Measurements from ENCODE around the gene COG5.

Gene COG5

DNA sequence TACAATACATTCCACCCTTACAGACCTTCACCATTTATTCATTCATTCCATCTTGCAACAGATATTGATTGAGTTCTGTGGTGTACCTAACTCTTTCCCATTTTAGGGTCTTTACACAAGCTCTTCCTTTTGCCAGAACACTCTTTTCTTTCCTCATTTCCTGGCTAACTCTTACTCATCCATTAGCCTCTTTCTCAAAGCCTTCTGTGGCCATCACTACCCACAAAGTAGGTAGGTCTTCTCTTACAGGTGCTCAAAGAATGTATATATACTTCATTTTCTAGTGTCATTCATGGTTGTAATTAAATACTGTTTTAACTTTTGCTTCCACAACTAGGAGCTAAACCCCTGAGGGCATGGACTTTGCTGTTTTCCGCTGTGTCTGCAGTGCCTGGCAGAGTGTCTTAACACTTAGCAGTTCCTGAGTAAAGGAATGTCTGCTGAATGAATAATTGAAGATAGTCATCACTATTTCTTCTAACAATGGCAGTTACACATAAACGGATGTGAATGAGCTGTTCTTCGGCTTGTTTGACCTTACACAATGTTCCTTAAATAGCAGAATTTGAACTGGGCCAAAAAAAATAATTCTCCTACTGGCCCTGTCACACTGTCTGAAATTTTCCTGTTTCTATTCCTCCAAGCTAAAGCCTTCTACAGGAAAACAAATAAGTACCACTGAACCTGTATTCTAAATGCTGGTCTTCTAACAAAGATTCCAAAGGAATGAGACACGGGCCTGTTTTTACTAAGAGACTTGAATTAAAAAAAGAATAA lies 31.4 kb upstream of the COG5 start:
- DNase-seq (ENCODE audit: low spot score) = no peak
- TF ChIP-seq, protein P1, sequence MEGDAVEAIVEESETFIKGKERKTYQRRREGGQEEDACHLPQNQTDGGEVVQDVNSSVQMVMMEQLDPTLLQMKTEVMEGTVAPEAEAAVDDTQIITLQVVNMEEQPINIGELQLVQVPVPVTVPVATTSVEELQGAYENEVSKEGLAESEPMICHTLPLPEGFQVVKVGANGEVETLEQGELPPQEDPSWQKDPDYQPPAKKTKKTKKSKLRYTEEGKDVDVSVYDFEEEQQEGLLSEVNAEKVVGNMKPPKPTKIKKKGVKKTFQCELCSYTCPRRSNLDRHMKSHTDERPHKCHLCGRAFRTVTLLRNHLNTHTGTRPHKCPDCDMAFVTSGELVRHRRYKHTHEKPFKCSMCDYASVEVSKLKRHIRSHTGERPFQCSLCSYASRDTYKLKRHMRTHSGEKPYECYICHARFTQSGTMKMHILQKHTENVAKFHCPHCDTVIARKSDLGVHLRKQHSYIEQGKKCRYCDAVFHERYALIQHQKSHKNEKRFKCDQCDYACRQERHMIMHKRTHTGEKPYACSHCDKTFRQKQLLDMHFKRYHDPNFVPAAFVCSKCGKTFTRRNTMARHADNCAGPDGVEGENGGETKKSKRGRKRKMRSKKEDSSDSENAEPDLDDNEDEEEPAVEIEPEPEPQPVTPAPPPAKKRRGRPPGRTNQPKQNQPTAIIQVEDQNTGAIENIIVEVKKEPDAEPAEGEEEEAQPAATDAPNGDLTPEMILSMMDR (IDR thresholded peaks at IDR 0.05; ENCODE audit: extremely low read depth, insufficient read depth, missing control alignments) = no peak
- in situ Hi-C loops (cut with MboI; ENCODE audit: low pct_unique_long_range_greater_than_20kb, low sequenced_read_pairs, unreplicated experiment) = no loop called here

DNA sequence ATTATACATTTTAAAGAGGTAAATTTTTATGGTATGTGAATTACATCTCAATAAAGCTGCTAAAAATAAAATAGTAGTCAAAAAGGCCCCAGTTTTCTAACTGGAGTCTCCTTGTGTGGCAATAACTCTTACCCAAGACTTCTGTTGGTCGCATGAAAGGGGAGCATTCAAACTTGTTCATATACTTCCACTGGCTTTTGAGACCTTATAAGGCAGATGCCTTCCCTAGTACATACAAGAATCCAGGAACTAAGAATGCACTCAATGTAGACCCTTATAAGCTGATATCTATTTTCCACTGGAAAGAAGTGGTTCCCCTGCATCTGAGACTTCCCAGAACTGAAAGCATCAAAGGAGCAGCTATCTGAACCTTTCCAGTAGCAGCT lies 29.3 kb upstream of the COG5 start:
- no peak for DNase-seq (ENCODE audit: low spot score)
- in situ Hi-C loops (cut with MboI; ENCODE audit: low pct_unique_long_range_greater_than_20kb, low sequenced_read_pairs, unreplicated experiment) = no loop called here
- TF ChIP-seq, protein P1 (IDR thresholded peaks at IDR 0.05; ENCODE audit: extremely low read depth, insufficient read depth, missing control alignments) = no peak

DNA sequence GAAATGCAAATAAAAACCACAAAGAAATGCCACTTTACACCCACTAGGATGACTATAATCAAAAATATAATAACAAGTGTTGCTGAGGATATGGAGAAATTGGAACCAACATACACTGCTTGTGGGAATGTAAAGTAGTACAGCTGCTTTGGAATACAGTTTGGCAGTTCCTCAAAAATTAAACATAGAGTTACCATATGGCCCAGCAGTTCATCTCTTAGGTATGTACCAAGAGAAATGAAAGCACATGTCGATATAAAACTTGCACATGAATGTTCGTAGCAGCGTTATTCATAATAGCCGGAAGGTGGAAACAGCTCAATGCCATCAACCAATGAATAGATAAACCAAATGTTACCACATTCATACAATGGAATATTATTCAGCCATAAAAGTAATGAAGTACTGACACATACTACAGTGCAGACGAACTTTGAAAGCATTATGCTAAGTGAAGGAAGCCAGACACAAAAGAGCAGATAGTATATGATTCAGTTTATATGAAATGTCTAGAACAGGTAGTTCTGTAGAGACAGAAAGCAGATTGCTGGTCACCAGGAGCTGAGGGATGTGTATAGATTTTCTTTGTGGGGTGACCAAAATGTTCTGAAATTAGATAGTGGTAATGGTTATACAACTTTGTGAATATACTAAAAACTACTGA lies 28.8 kb upstream of the COG5 start:
- TF ChIP-seq, protein P1 (IDR thresholded peaks at IDR 0.05; ENCODE audit: extremely low read depth, insufficient read depth, missing control alignments) = no peak

DNA sequence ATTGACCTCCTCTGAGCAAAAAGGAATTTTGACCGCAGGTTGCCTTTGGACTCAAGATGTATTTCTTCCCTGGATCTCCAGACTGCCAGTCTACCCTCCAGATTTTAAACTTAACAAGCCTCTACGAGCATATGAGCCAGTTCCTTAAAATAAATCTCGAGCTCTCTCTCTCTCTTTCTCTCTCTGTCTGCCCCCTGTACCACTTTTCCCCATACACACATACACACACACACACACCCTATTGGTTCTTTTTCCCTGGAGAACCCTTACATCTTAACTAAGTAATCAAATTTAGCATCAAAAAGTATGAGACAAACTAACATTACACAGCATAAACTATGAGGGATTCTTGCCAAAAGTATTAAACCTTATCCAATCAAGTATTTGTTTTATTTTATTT lies 27.7 kb upstream of the COG5 start:
- no peak for DNase-seq (ENCODE audit: low spot score)
- in situ Hi-C loops (cut with MboI; ENCODE audit: low pct_unique_long_range_greater_than_20kb, low sequenced_read_pairs, unreplicated experiment) = no loop called here
- TF ChIP-seq, protein P1 (IDR thresholded peaks at IDR 0.05; ENCODE audit: extremely low read depth, insufficient read depth, missing control alignments) = no peak

More for the DNA sequence above, 28.8 kb upstream of the COG5 start:
- in situ Hi-C loops (cut with MboI; ENCODE audit: low pct_unique_long_range_greater_than_20kb, low sequenced_read_pairs, unreplicated experiment) = no loop called here
- DNase-seq (ENCODE audit: low spot score) = no peak

DNA sequence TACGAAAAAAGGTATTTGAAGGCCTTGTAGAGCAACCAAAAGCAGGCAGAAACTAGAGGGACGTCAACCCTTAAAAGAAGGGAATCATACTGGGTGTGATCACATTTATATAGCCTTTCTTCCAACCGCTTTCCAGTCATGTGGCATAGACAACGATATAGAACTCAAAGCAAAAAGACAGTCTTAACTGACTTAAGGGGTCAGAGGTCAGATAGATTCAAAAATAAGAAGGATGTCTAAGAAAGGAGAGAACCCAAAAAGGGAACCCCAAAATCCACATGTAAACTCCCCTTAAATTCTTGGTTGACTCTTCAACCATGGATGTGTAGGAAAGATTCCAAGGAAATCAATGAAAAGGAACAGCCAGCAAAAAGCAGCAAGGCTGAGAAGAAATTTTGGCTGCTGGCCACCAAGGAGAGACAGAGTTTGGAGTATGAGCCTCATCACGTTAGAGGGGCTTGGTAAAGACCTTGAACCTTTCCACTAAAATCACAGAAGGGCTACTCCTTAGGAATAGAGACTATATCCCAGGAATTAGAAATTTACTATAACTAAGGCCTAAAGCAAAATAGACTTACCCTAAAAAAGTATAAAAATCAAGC lies 24.9 kb upstream of the COG5 start:
- in situ Hi-C loops (cut with MboI; ENCODE audit: low pct_unique_long_range_greater_than_20kb, low sequenced_read_pairs, unreplicated experiment) = no loop called here
- no peak for DNase-seq (ENCODE audit: low spot score)
- TF ChIP-seq, protein P1 (IDR thresholded peaks at IDR 0.05; ENCODE audit: extremely low read depth, insufficient read depth, missing control alignments) = no peak

DNA sequence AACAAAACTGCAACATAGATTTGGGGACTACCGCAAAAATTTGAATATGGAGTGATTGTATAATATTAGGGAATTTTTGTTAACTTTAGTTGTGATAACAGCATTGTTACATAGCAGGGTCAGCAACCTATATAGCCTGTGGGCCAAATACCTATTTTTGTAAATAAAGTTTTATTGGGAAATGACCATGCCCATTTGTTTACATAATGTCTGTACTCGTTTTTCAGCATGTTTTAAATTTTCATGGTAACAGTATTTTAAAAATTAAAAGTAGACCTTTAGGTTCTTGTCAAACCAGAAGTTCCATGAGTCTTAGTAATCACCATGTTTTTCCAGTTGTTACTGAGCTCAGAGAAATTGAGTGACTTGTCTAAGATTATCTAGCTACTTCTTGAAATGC lies 21.0 kb upstream of the COG5 start:
- no peak for DNase-seq (ENCODE audit: low spot score)
- in situ Hi-C loops (cut with MboI; ENCODE audit: low pct_unique_long_range_greater_than_20kb, low sequenced_read_pairs, unreplicated experiment) = no loop called here
- TF ChIP-seq, protein P1 (IDR thresholded peaks at IDR 0.05; ENCODE audit: extremely low read depth, insufficient read depth, missing control alignments) = no peak

All from GM13977 (cell line).